Activated CD8-positive, alpha-beta memory T cell treated with anti-CD3 and anti-CD28 coated beads, Interleukin-2, amount 10 ng/mL, durations not matched to agents 7 days and 5 days (primary cell): ENCODE data around the gene EXD2. TPM values are rescaled to one million over a fixed set of nuclear protein-coding genes. Genes with fewer than 3 reads are reported as not detected.
"Not testable (repeated sequence)": the region's sequence is repeated elsewhere in the genome, so short reads cannot be mapped to it uniquely, and the experiment has no call there.

Experiments
- ATAC-seq: fragments of 150-1000 bp; cut with Tn5 transposase; one replicate; pipeline ENCODE4 v1.10.0; 2021; ENCODE audit warnings: moderate library complexity
- CTCF ChIA-PET: fragments of 350-600 bp; sonication (Branson Sonifier 250); formaldehyde crosslinking; loops from one replicate; lab custom pipeline; 2021; ENCODE audit warnings: antibody characterized with exemption; lab: Charles Lee
- DNase-seq: peaks from one replicate; pipeline ENCODE4 v3.0.0-alpha.2; 2020
- H3K27ac Mint-ChIP-seq: one replicate; pipeline ENCODE4 v1.8.0; 2021; ENCODE audit warnings: mild to moderate bottlenecking, mixed read lengths
- H3K27me3 Mint-ChIP-seq: one replicate; pipeline ENCODE4 v1.8.0; 2021; ENCODE audit warnings: mixed read lengths
- H3K36me3 Mint-ChIP-seq: one replicate; pipeline ENCODE4 v1.8.0; 2021; ENCODE audit warnings: mild to moderate bottlenecking, mixed read lengths
- H3K4me1 Mint-ChIP-seq: one replicate; pipeline ENCODE4 v1.8.0; 2021; ENCODE audit warnings: mixed read lengths
- H3K4me3 Mint-ChIP-seq: one replicate; pipeline ENCODE4 v1.8.0; 2021; ENCODE audit warnings: mild to moderate bottlenecking, moderate library complexity, mixed read lengths
- H3K9me3 Mint-ChIP-seq: one replicate; pipeline ENCODE4 v1.8.0; 2022; ENCODE audit warnings: low read depth, mixed read lengths
- total RNA-seq, 2 experiments: library from RNA; stranded (reverse); gene quantifications; one replicate each; pipeline ENCODE4 v1.2.3, GENCODE V29; 2021

Gene EXD2
- total RNA-seq, 2 experiments from 2014 or later = 5.5 to 6.1 TPM

DNA sequence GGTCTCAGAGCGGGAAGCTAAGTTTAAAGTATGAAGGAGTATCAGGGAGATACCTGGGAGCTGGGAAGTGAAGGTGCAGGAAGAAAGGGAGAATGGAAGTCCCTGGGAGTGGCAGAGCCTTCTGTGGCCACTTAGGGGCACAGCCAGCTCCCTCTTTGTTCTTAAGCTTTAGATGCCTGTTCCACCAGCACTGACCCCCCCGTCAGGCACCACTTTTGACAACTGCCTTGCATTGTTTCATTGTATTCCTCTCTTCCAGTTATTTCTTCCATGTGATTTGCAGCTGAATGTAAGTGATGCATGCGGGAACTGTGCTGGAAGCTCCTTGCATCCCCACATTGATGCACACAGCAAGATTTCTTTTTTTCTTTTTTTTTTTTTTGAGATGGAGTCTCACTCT, 71.2 kb downstream of the EXD2 start:
- Mint-ChIP-seq H3K27ac (no peak overlapping the region), H3K9me3 (no peaks in the 10 kb centered on the region), H3K4me1 (peaks cover 6% of the 10 kb centered on the region), H3K36me3 (no peaks in the 10 kb centered on the region), H3K27me3 (peaks cover 68% of the 10 kb centered on the region), H3K4me3 (no peak overlapping the region)
- CTCF ChIA-PET = interaction anchor here (1.3 to 1.7 kb wide), 3 partner anchors 20 to 198 kb away, joined by 4 to 11 read pairs (median 6); no protein-coding TSS in a partner anchor
- ATAC-seq (no peak), DNase-seq (no peak)

DNA sequence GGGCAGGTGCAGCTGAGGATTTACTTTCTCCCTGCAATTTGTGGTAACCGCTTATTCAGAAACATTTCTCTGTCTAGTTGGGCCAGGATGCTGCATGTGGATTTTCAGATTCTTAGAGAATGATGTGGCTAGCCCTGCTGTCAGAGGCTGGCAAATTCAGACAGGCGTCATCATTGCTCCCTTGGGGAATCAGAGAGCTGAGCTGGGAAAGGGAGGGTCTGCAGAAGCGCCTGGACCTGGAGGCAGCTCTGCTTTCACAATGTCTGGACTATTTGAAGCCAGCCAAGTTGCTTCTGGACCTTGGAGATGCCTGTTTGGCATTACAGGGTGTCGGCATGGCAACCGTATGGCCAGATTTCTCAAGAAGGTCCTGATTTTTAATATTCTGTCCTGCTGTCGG, 72.1 kb downstream of the EXD2 start:
- Mint-ChIP-seq H3K4me3 (no peak overlapping the region), H3K27ac (no peak overlapping the region), H3K4me1 (peaks cover 6% of the 10 kb centered on the region), H3K36me3 (no peaks in the 10 kb centered on the region), H3K9me3 (no peaks in the 10 kb centered on the region), H3K27me3 (peaks cover 61% of the 10 kb centered on the region)
- CTCF ChIA-PET = no interaction called here
- ATAC-seq = no peak
- DNase-seq = no peak

DNA sequence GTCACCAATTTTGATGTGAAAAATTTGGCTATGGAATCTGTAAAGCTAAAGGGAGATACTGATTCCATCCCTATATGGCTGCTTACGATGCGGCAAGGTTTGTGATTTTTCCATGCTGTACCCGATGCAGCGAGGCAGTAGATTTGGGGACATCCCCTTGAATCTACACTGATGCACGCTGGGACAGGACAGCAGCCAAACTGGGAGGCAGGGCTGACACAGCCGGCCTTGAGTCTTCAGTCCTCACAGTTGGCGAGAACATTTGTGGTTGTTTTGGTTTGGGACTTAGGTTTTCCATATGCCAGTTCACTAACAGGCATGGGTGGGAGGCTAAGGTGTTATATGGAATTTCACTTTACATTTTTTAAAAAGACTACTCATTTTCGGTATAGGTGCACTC, 72.5 kb downstream of the EXD2 start:
- CTCF ChIA-PET = no interaction called here
- H3K4me3 Mint-ChIP-seq = no peak overlapping the region
- ATAC-seq = no peak
- no peaks in the 10 kb centered on the region for H3K9me3 Mint-ChIP-seq
- peaks cover 6% of the 10 kb centered on the region for H3K4me1 Mint-ChIP-seq
- no peaks in the 10 kb centered on the region for H3K36me3 Mint-ChIP-seq
- H3K27me3 Mint-ChIP-seq = peaks cover 57% of the 10 kb centered on the region
- H3K27ac Mint-ChIP-seq = no peak overlapping the region
- no peak for DNase-seq

DNA sequence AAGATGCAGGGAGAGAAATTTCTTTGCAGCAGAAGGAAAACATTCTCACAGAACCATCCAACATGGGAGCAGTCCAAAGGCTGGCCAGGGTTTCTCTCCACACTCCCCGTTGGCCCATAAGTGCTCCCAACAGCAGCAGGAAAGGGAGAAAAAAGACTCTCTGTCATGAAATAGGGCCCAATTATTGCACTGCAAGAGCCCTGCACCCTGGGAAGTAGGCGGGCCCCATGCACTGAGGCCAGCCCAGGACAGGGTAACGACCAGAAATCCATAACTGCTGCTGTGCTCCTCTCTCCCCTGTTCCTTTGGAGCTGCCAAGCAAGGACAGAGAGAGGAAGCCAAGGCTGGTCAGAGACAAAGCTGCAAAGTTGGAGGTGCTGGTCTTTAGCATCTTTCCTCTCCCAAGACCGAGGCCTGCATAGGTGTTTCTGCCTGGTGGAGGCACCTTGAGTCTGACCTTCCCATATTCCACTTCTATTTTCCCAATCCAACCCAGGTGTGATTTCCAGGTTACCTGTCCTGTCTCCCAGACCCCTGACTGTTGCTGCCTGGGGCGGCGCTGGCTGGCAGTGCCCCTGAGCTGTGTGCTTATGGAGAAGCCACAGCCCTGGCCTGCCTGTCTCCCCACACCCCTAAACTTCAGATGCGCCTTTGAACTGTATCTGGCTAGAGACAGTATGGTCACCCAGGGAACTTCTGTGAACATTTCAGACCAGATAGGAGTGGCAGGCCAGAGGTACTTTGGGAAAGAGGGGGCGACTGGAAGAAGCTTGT, 75.5 kb downstream of the EXD2 start:
- Mint-ChIP-seq H3K4me1 (no peaks in the 10 kb centered on the region), H3K4me3 (no peak overlapping the region), H3K27me3 (peaks cover 37% of the 10 kb centered on the region), H3K9me3 (no peaks in the 10 kb centered on the region), H3K36me3 (no peaks in the 10 kb centered on the region), H3K27ac (no peak overlapping the region)
- ATAC-seq = no peak
- DNase-seq = no peak
- CTCF ChIA-PET = no interaction called here

DNA sequence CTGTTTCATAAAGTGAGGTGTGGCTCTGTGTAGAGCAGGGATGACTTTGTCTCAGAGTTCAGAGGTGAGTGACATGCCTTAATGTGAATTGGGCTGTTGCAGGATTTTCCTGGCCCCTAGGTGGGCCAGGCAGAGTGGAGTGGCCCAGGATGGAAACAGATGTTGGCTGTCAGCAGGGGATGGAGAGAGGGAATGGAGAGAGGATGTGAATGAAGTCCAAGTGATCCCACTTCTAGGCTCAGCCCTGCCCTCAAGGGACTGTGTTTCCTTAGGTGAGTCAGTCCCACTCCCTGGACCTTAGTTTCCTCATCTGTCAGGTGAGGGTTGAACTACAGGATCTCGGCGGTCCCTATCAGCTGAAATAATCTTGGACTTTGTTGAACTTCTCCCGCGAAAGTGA, 76.2 kb downstream of the EXD2 start:
- ATAC-seq (no peak), DNase-seq (no peak)
- Mint-ChIP-seq H3K27ac (no peak overlapping the region), H3K4me3 (no peak overlapping the region), H3K4me1 (no peaks in the 10 kb centered on the region), H3K9me3 (no peaks in the 10 kb centered on the region), H3K36me3 (no peaks in the 10 kb centered on the region), H3K27me3 (peaks cover 30% of the 10 kb centered on the region)
- CTCF ChIA-PET = no interaction called here

DNA sequence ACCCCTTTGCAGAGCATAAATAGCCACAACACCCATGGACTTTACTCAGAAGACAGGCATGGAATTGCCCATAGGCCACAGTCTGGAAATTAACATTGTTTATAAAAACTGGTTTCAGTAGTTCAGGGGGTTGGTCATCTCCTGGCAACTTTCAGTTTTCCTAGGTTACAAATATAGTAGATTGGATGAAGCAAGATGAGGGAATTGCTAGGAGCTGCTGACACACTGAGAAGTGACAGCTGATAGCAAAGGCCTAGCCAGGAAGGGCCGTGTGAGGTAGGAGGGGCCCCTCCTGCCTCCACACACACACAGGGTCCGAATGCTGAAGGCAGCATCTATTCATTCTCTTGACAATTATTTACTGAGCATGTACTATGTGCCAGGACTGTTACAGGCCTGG, 76.9 kb downstream of the EXD2 start:
- Mint-ChIP-seq H3K4me3 (no peak overlapping the region), H3K27ac (no peak overlapping the region), H3K36me3 (no peaks in the 10 kb centered on the region), H3K9me3 (no peaks in the 10 kb centered on the region), H3K4me1 (no peaks in the 10 kb centered on the region), H3K27me3 (peaks cover 27% of the 10 kb centered on the region)
- DNase-seq (no peak), ATAC-seq (no peak)
- CTCF ChIA-PET = no interaction called here

DNA sequence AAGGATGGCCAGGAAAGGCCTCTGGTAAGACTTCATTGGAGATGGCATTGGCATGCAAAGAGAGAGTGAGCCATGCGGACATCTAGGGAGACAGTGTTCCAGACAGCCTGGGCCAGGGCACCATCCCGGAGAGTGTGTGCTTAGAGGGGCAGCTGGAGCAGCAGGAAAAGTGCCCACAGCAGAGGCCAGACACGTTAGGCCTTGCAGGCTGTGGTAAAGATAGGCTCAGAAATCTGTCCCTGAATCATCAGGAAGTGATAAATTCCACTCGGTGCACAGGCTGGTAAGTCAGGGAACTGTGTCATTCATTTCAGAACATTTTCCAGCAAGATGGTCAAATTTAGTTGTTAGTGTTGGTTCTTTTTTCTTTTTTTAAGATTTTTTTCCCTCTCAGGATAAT, 77.5 kb downstream of the EXD2 start:
- H3K4me1 Mint-ChIP-seq = no peaks in the 10 kb centered on the region
- no peaks in the 10 kb centered on the region for H3K9me3 Mint-ChIP-seq
- H3K27me3 Mint-ChIP-seq = peaks cover 26% of the 10 kb centered on the region
- ATAC-seq (no peak), DNase-seq (no peak)
- H3K36me3 Mint-ChIP-seq = no peaks in the 10 kb centered on the region
- CTCF ChIA-PET = no interaction called here
- H3K27ac Mint-ChIP-seq = no peak overlapping the region
- no peak overlapping the region for H3K4me3 Mint-ChIP-seq

DNA sequence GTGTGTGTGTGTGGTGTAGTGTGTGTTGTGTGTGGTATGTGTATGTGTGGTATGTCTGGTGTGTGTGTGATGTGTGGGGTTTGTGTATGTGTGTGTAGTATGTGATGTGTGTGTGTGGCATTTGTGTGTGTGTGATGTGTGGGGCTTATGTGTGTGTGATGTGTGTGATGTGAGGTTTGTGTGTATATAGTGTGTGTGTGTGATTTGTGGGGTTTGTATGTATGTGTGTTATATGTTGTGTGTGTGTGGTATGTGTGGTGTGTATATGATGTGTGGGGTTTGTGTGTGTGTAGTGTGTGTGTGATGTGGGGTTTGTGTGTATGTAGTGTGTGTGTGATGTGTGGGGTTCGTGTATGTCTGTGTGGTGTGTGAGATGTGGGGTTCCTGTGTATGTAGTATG, 78.1 kb downstream of the EXD2 start:
- no peaks in the 10 kb centered on the region for H3K4me1 Mint-ChIP-seq
- H3K27ac Mint-ChIP-seq = no peak overlapping the region
- DNase-seq (no peak), ATAC-seq (no peak)
- no peaks in the 10 kb centered on the region for H3K36me3 Mint-ChIP-seq
- no peaks in the 10 kb centered on the region for H3K9me3 Mint-ChIP-seq
- H3K4me3 Mint-ChIP-seq = no peak overlapping the region
- CTCF ChIA-PET = no interaction called here
- peaks cover 22% of the 10 kb centered on the region for H3K27me3 Mint-ChIP-seq

DNA sequence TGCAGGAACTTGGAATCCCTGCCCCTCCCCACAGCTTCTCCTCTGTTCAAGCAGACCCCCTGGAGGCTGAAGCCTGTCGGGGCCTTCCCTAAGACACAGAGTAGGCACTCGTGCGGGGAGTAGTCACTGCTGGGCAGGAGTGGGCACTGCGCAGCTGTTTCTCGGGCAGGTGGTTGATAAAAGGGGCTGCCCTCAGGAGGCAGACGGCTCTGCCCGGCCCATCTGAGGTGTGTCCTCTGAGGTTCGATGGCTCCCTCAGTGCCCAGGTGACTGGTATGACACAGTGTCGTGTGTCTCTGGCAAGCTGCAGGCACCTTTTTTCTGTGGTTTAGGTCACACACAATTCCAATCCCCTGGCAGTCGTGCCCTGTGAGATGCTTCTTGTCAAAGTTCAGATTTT, 78.8 kb downstream of the EXD2 start:
- H3K9me3 Mint-ChIP-seq = no peaks in the 10 kb centered on the region
- H3K4me1 Mint-ChIP-seq = no peaks in the 10 kb centered on the region
- no peak overlapping the region for H3K4me3 Mint-ChIP-seq
- CTCF ChIA-PET = no interaction called here
- ATAC-seq (no peak), DNase-seq (no peak)
- peaks cover 22% of the 10 kb centered on the region for H3K27me3 Mint-ChIP-seq
- H3K36me3 Mint-ChIP-seq = no peaks in the 10 kb centered on the region
- no peak overlapping the region for H3K27ac Mint-ChIP-seq

DNA sequence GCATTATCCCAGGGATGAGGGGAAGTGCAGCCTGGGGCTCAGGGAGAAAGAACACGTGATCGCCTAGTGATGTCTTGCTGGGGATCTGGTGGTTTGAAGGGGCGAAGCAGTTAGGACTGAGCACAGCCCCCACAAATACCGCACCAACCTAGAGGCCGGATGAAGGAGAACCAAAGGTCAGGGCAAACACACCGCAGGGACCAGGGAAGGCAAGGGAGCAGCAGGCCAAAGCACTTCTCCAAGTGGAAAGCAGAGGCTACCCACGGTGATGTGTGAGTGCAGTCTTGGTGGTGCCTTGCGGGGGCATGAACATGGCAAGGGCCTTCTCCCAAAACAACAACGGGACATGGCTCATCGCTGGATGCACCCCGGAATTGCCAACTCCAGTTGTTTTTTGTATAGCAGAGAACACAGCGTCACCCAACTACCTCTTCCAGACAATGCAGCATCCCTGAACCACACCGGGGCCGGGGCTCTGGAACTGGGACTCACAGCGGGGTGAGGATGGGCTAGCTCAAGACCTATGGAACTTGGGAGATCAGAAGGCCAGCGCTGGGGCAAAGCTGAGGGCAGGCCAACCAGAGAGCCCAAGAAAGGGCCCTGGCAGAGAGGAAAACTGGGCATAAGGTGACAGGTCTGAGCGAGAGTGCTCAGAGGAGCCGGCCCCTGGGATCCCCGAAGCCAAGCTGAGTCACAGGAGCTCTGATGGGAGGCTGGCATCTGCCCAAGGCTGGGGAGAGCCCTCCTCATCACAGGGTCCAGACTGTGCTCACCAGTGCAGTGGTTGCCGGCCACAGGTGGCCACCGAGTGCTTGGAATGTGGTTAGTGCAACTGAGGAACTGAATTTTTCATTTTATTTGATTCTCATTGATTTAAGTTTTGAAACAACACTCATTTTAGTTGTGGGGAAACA, 79.8 kb downstream of the EXD2 start:
- Mint-ChIP-seq H3K27ac (no peak overlapping the region), H3K27me3 (peaks cover 17% of the 10 kb centered on the region), H3K4me3 (no peak overlapping the region), H3K9me3 (no peaks in the 10 kb centered on the region), H3K4me1 (no peaks in the 10 kb centered on the region), H3K36me3 (no peaks in the 10 kb centered on the region)
- CTCF ChIA-PET = no interaction called here
- ATAC-seq (no peak), DNase-seq (no peak)

DNA sequence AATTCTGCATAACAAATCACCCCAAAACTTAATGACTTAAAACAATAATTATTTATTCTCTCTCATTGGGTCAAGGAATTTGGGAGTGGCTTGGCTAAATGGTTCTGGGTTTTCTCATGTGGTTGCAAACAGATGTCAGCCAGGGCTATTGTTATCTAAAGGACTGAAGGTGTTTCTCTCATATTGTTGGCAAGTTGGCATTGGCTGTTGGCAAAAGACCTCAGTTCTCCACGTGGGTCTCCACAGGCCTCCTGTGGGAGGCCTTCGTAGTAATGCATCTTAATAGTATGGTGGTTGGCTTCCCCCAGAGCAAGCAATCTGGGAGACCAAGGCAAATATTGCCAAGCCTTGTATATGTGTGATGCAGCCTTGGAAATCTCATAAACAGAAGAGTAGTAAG, 83.0 kb downstream of the EXD2 start:
- CTCF ChIA-PET = no interaction called here

DNA sequence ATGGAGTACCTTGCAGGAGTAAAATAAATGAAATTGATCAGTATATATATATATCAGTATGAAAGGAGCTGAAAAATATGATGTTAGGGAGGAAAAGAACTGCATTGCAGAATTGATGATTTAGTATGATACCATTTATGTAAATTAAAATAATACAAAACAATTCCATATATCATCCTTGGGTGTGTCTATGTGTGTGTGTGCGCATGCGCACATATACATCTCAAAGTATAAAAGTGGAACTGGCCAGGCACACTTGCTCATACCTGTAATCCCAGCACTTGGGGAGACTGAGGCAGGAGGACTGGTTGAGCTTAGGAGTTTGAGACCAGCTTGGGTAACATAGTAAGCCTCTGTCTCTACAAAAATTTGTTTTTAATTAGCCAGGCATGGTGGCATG, 84.0 kb downstream of the EXD2 start:
- CTCF ChIA-PET = no interaction called here
- H3K27ac Mint-ChIP-seq = no peak overlapping the region
- H3K4me1 Mint-ChIP-seq = no peaks in the 10 kb centered on the region
- H3K9me3 Mint-ChIP-seq = no peaks in the 10 kb centered on the region
- ATAC-seq (no peak), DNase-seq (no peak)
- peaks cover 16% of the 10 kb centered on the region for H3K27me3 Mint-ChIP-seq
- no peak overlapping the region for H3K4me3 Mint-ChIP-seq
- no peaks in the 10 kb centered on the region for H3K36me3 Mint-ChIP-seq

More for the DNA sequence above, 83.0 kb downstream of the EXD2 start:
- Mint-ChIP-seq H3K4me1 (no peaks in the 10 kb centered on the region), H3K36me3 (no peaks in the 10 kb centered on the region), H3K27me3 (peaks cover 12% of the 10 kb centered on the region), H3K4me3 (no peak overlapping the region), H3K9me3 (no peaks in the 10 kb centered on the region), H3K27ac (no peak overlapping the region)
- ATAC-seq = no peak
- no peak for DNase-seq

DNA sequence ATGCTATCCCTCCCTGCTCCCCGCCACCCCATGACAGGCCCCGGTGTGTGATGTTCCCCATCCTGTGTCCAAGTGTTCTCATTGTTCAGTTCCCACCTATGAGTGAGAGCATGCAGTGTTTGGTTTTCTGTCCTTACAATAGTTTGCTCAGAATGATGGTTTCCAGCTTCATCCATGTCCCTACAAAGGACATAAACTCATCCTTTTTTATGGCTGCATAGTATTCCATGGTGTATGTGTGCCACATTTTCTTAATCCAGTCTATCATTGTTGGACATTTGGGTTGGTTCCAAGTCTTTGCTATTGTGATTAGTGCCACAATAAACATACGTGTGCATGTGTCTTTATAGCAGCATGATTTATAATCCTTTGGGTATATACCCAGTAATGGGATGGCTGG, 86.1 kb downstream of the EXD2 start:
- H3K4me3 Mint-ChIP-seq, H3K4me1 Mint-ChIP-seq, H3K27ac Mint-ChIP-seq, ATAC-seq, H3K36me3 Mint-ChIP-seq, DNase-seq, CTCF ChIA-PET, H3K9me3 Mint-ChIP-seq: not testable (repeated sequence)
- peaks cover 18% of the 10 kb centered on the region for H3K27me3 Mint-ChIP-seq

DNA sequence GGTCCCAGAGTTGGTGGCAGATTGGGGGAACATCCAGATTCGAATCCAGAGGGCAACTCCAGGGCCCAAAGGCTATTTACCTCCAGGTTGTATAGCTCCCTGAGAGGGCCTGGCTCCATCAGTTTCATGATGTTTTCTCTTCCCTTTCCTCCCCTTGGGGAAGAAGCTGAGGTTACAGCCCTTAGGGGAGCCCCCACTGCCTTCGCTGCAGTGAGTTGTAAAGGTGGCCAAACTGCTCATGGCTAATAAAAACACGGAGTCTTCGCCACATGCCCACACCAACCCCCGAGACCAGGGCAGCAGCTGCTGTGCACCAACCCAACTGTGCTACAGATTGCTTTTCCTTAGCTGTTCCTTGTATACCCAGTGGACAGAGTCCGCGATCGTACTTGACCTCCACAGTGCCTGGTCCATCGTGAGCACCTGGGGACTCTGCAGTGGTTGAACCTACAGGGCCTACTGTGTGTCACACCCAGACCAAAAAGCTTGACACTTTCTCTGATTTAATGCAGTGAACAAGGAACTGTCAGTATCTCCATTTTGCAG, 89.5 kb downstream of the EXD2 start:
- Mint-ChIP-seq H3K27me3 (peaks cover 8% of the 10 kb centered on the region), H3K4me3 (no peak overlapping the region), H3K9me3 (no peaks in the 10 kb centered on the region), H3K27ac (no peak overlapping the region), H3K36me3 (no peaks in the 10 kb centered on the region), H3K4me1 (no peaks in the 10 kb centered on the region)
- ATAC-seq = no peak
- CTCF ChIA-PET = no interaction called here
- DNase-seq = no peak
